ENCODE data around the gene FGD6. TPM values are rescaled to one million over a fixed set of nuclear protein-coding genes. Genes with fewer than 3 reads are reported as not detected.

The FGD6 gene
- total RNA-seq, result 20.4 TPM
- 3.7 TPM for polyA plus RNA-seq

- peak within 1 kb of the TSS; percentile 70 for H3K4me3 ChIP-seq (ENCODE audit: low read depth, low read length)
- H3K27ac ChIP-seq (ENCODE audit: low read depth), result peak within 1 kb of the TSS; percentile 93
- H3K4me1 ChIP-seq (ENCODE audit: insufficient read depth), result no peaks in the 10 kb centered on the region
- under 1% methylated on average over 75 of the region's 75 CpGs for WGBS
- H3K36me3 ChIP-seq (ENCODE audit: insufficient read depth), result no peaks in the 10 kb centered on the region
- peak; percentile 99 for DNase-seq (ENCODE audit: extremely low spot score)
Measured at GRCh38 chr12:95217377-95218149, at the start of gene FGD6, which contains the start of gene VEZT. TSS of gene FGD6 (minus strand) at chr12:95217467. CDS start at chr12:95217240, 227 bp downstream. TSS of gene VEZT (plus strand) at chr12:95217807. CDS start at chr12:95217851, 44 bp downstream.

GRCh38 chr12:95266254-95266653, 49.0 kb upstream of the FGD6 start:
- H3K4me1 ChIP-seq (ENCODE audit: insufficient read depth), result no peaks in the 10 kb centered on the region
- no peak overlapping the region for H3K27ac ChIP-seq (ENCODE audit: low read depth)
- no peak overlapping the region for H3K4me3 ChIP-seq (ENCODE audit: low read depth, low read length)
- H3K36me3 ChIP-seq (ENCODE audit: insufficient read depth), result peaks cover 3% of the 10 kb centered on the region
- 90% methylated on average over 6 of the region's 6 CpGs for WGBS
- DNase-seq (ENCODE audit: extremely low spot score), result no peak

GRCh38 chr12:95265765-95266164, 48.5 kb upstream of the FGD6 start:
- DNase-seq (ENCODE audit: extremely low spot score), result no peak
- WGBS, result 91% methylated on average over 2 of the region's 2 CpGs
- Histone ChIP-seq H3K36me3 (ENCODE audit: insufficient read depth) (peaks cover 3% of the 10 kb centered on the region), H3K27ac (ENCODE audit: low read depth) (no peak overlapping the region), H3K4me3 (ENCODE audit: low read depth, low read length) (no peak overlapping the region), H3K4me1 (ENCODE audit: insufficient read depth) (no peaks in the 10 kb centered on the region)

- Histone ChIP-seq H3K4me3 (ENCODE audit: low read depth, low read length) (no peak overlapping the region), H3K4me1 (ENCODE audit: insufficient read depth) (no peaks in the 10 kb centered on the region), H3K36me3 (ENCODE audit: insufficient read depth) (peaks cover 3% of the 10 kb centered on the region), H3K27ac (ENCODE audit: low read depth) (no peak overlapping the region)
- DNase-seq (ENCODE audit: extremely low spot score), result no peak
- WGBS, result 55% methylated on average over 3 of the region's 3 CpGs
Measured at GRCh38 chr12:95262808-95263207, 45.5 kb upstream of the FGD6 start.

GRCh38 chr12:95261109-95261508, 43.8 kb upstream of the FGD6 start:
- H3K27ac ChIP-seq (ENCODE audit: low read depth), result no peak overlapping the region
- 97% methylated on average over 4 of the region's 4 CpGs for WGBS
- no peak for DNase-seq (ENCODE audit: extremely low spot score)
- peaks cover 5% of the 10 kb centered on the region for H3K36me3 ChIP-seq (ENCODE audit: insufficient read depth)
- no peak overlapping the region for H3K4me3 ChIP-seq (ENCODE audit: low read depth, low read length)
- no peaks in the 10 kb centered on the region for H3K4me1 ChIP-seq (ENCODE audit: insufficient read depth)

- Histone ChIP-seq H3K4me1 (ENCODE audit: insufficient read depth) (no peaks in the 10 kb centered on the region), H3K27ac (ENCODE audit: low read depth) (no peak overlapping the region), H3K36me3 (ENCODE audit: insufficient read depth) (peaks cover 6% of the 10 kb centered on the region), H3K4me3 (ENCODE audit: low read depth, low read length) (no peak overlapping the region)
- DNase-seq (ENCODE audit: extremely low spot score), result no peak
- 86% methylated on average over 1 of the region's 1 CpG for WGBS
Measured at GRCh38 chr12:95259368-95259767, 42.1 kb upstream of the FGD6 start.

DNA sequence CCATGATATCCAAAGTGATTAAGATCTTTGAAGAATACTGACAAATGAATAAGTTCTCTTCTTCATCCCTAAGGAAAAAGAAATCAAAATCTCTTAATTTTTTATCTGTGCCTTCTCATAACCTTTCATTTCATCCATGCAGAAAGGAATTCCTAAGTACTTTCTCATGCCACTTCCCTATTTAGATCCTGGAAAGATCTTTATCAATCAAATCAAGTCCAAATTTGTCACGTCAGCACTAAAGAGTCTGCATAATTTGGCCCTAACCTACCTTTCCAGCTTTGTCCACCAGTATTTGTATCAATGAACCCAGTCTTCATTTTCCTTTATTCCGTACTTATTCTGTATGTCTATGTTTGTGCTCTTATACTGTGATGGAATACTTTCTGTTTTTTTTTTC, 41.5 kb upstream of the FGD6 start:
- no peak for DNase-seq (ENCODE audit: extremely low spot score)
- H3K36me3 ChIP-seq (ENCODE audit: insufficient read depth), result peaks cover 6% of the 10 kb centered on the region
- WGBS, result 88% methylated on average over 2 of the region's 2 CpGs

DNA sequence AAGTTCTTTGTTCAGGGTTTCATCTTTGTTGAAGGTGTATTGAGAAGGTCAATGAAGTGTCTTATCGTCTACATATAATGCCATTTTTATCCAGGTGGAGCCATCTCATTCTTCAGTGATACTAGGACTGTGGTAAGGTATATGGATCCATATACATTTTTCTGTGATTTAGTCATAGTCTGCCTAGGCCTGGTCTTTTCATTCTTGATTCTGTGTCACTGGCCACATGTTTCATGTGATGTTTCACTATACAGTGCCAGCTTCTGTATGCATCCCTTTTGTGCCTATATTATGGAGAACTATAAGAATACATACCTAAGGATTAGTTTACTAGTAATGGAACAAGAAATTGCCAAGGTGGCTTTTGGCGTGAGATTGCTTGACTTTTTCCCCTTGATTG, 40.9 kb upstream of the FGD6 start:
- H3K27ac ChIP-seq (ENCODE audit: low read depth), result no peak overlapping the region
- WGBS, result 97% methylated on average over 2 of the region's 2 CpGs

More for the DNA sequence above, 41.5 kb upstream of the FGD6 start:
- Histone ChIP-seq H3K4me3 (ENCODE audit: low read depth, low read length) (no peak overlapping the region), H3K4me1 (ENCODE audit: insufficient read depth) (no peaks in the 10 kb centered on the region), H3K27ac (ENCODE audit: low read depth) (no peak overlapping the region)

DNA sequence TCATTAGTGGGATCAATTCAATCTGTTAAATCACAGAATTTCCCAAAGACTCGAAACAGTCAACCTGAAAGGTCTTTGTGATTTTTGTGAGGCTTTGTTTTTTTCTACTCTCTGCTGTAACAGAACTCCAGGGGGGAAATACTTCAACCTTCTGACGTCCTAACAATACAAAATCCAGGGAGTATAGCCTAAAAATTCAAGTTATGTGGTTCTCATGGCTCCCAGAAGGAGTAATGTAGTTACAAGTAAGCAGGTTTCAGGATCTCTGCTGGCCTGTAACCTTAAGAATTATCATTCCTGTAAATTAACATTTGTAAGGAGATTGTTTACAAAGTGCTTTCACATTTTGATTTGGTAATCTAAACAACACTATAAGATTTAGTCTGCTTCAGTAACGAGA, 40.3 kb upstream of the FGD6 start:
- Histone ChIP-seq H3K36me3 (ENCODE audit: insufficient read depth) (peaks cover 5% of the 10 kb centered on the region), H3K27ac (ENCODE audit: low read depth) (no peak overlapping the region), H3K4me1 (ENCODE audit: insufficient read depth) (no peaks in the 10 kb centered on the region), H3K4me3 (ENCODE audit: low read depth, low read length) (no peak overlapping the region)
- WGBS, result 70% methylated on average over 3 of the region's 3 CpGs
- no peak for DNase-seq (ENCODE audit: extremely low spot score)

More for the DNA sequence above, 40.9 kb upstream of the FGD6 start:
- no peak for DNase-seq (ENCODE audit: extremely low spot score)
- Histone ChIP-seq H3K36me3 (ENCODE audit: insufficient read depth) (peaks cover 7% of the 10 kb centered on the region), H3K4me3 (ENCODE audit: low read depth, low read length) (no peak overlapping the region), H3K4me1 (ENCODE audit: insufficient read depth) (no peaks in the 10 kb centered on the region)

DNA sequence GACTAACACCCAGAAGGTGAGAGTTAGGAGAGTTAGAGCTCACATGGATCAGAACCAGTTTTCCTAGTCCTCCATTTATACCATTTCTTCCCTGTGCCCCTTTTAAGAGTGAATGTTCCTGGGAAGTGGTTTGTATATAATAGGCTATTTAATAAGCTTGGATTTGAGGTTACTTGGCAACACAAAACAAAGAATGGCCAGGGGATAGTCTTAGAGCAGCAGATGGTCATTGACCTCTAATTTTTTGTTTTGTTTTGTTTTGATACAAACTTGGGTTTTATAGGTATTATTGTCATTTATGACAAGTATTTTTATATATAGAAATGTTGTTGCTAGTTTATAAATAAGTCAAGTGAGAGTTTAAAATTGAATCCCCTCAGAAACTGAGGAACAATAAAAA, 36.1 kb upstream of the FGD6 start:
- Histone ChIP-seq H3K36me3 (ENCODE audit: insufficient read depth) (peaks cover 5% of the 10 kb centered on the region), H3K27ac (ENCODE audit: low read depth) (no peak overlapping the region)

GRCh38 chr12:95248604-95249360, 31.5 kb upstream of the FGD6 start:
- WGBS, result 65% methylated on average over 8 of the region's 8 CpGs
- H3K4me1 ChIP-seq (ENCODE audit: insufficient read depth), result no peaks in the 10 kb centered on the region

More for the DNA sequence above, 36.1 kb upstream of the FGD6 start:
- Histone ChIP-seq H3K4me3 (ENCODE audit: low read depth, low read length) (no peak overlapping the region), H3K4me1 (ENCODE audit: insufficient read depth) (no peaks in the 10 kb centered on the region)
- DNase-seq (ENCODE audit: extremely low spot score), result no peak

DNA sequence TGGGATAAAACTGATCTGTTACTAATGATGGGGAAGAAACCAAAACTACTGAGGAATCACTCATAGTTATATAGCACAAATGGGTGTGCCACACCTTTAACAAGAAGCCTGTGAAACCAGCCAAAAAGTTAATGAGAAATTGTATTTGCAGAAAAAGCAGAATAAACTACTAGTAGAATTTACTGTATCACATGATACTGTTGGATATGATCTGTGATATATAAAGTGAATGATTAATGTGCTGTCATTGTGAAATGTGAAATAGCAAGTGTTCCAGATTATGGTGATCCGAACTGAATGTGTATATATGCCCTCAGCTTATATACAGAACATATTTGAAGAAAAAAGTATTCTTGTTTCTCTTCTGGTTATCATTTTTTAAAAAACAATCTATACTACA, 30.8 kb upstream of the FGD6 start:
- Histone ChIP-seq H3K4me3 (ENCODE audit: low read depth, low read length) (no peak overlapping the region), H3K27ac (ENCODE audit: low read depth) (no peak overlapping the region), H3K36me3 (ENCODE audit: insufficient read depth) (no peaks in the 10 kb centered on the region), H3K4me1 (ENCODE audit: insufficient read depth) (no peaks in the 10 kb centered on the region)
- WGBS, result 72% methylated on average over 1 of the region's 1 CpG
- DNase-seq (ENCODE audit: extremely low spot score), result no peak

More at GRCh38 chr12:95248604-95249360, 31.5 kb upstream of the FGD6 start:
- DNase-seq (ENCODE audit: extremely low spot score), result no peak
- Histone ChIP-seq H3K36me3 (ENCODE audit: insufficient read depth) (peaks cover 2% of the 10 kb centered on the region), H3K27ac (ENCODE audit: low read depth) (no peak overlapping the region), H3K4me3 (ENCODE audit: low read depth, low read length) (no peak overlapping the region)

- no peak for DNase-seq (ENCODE audit: extremely low spot score)
- Histone ChIP-seq H3K36me3 (ENCODE audit: insufficient read depth) (no peaks in the 10 kb centered on the region), H3K4me3 (ENCODE audit: low read depth, low read length) (no peak overlapping the region), H3K4me1 (ENCODE audit: insufficient read depth) (no peaks in the 10 kb centered on the region), H3K27ac (ENCODE audit: low read depth) (no peak overlapping the region)
- WGBS, result 92% methylated on average over 3 of the region's 3 CpGs
Measured at GRCh38 chr12:95244350-95244749, 27.1 kb upstream of the FGD6 start.

All from urinary bladder (tissue), 4 donors.